WTC11 (cell line): ENCODE measurements around the gene COBL.

Experiments
- ATF1 ChIP-seq: sonication (generic); formaldehyde crosslinking; IDR thresholded peaks from 2 replicates; pipeline ENCODE4 v1.8.1; 2023; ENCODE audit warnings: mild to moderate bottlenecking, moderate library complexity, missing genetic modification reagents
- ELF4 ChIP-seq: sonication (generic); formaldehyde crosslinking; IDR thresholded peaks from 2 replicates; pipeline ENCODE4 v1.8.1; 2022; ENCODE audit warnings: low read depth, mild to moderate bottlenecking, moderate library complexity, missing genetic modification reagents
- GRHL2 ChIP-seq: fragments of 250-450 bp; sonication (Bioruptor Pico); IDR thresholded peaks from 2 replicates; pipeline ENCODE4 v1.8.0; 2022; ENCODE audit warnings: mild to moderate bottlenecking, moderate library complexity; ENCODE audit not compliant: insufficient replicate concordance, severe bottlenecking
- NFE2L1 ChIP-seq: sonication (generic); formaldehyde crosslinking; IDR thresholded peaks from 2 replicates; pipeline ENCODE4 v1.8.1; 2023; ENCODE audit warnings: missing genetic modification reagents
- NFYB ChIP-seq: sonication (generic); formaldehyde crosslinking; conservative IDR thresholded peaks from 2 replicates; pipeline ENCODE4 v1.8.0; 2022; ENCODE audit warnings: low read depth, missing genetic modification reagents
- NR3C1 ChIP-seq: sonication (generic); formaldehyde crosslinking; conservative IDR thresholded peaks from 2 replicates; pipeline ENCODE4 v1.8.1; 2023; ENCODE audit warnings: low read depth, mild to moderate bottlenecking, missing genetic modification reagents
- ZNF121 ChIP-seq: sonication (generic); formaldehyde crosslinking; IDR thresholded peaks from 2 replicates; pipeline ENCODE4 v1.8.0; 2023; ENCODE audit warnings: missing genetic modification reagents
- TF ChIP-seq, protein P1 (sequence below): sonication (generic); formaldehyde crosslinking; IDR thresholded peaks from 2 replicates; pipeline ENCODE4 v1.8.0; 2022; ENCODE audit warnings: mild to moderate bottlenecking, missing genetic modification reagents
- TF ChIP-seq, protein P2 (sequence below): fragments of 200-600 bp; IDR thresholded peaks from 2 replicates; pipeline ENCODE4 v1.8.0; 2022; ENCODE audit warnings: antibody characterized with exemption
- TF ChIP-seq, protein P3 (sequence below): sonication (generic); formaldehyde crosslinking; IDR thresholded peaks from 2 replicates; pipeline ENCODE4 v1.8.0; 2022; ENCODE audit warnings: mild to moderate bottlenecking, missing genetic modification reagents
- TF ChIP-seq, protein P4 (sequence below): sonication (generic); formaldehyde crosslinking; IDR thresholded peaks from 2 replicates; pipeline ENCODE4 v1.8.0; 2022; ENCODE audit warnings: mild to moderate bottlenecking, missing genetic modification reagents
- TF ChIP-seq, protein P5 (sequence below): sonication (generic); formaldehyde crosslinking; IDR thresholded peaks from 2 replicates; pipeline ENCODE4 v1.8.1; 2022; ENCODE audit warnings: missing genetic modification reagents, borderline replicate concordance

DNA sequence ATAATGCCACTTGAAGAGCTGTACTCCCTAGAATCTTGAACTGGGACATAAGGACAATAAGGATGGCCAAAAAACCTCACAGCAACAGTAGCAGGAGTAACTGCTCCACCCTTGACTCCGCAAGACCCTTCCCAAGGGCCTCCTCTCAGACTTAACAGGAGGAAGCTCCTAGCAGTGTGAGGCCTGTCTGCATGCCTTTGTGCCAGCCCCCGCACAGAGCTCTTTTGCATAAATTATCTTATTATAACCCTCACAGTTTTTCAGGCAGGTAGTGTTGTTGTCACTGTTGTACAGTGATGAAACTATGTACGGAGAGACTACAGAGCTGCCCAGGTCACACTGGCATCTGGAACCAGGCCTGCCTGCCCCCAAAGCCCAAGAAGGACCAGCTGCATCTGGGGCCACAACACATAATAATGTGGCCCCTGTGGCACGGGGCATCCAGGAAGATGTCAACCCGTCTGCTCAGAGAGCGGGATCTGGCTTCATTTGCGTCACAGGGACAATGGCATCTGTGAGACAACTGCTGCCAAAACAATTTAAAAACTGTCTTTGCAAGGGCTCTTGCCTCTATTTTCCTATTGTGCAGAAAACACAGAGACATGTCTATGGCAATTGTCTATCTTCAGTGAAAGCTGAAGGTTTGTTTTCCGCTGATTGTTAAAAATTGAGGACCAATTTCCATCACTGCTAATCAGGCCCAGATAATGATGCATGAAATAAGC is 284.7 kb downstream of the COBL start:
- no peak for TF ChIP-seq NFYB
- TF ChIP-seq, protein P1, sequence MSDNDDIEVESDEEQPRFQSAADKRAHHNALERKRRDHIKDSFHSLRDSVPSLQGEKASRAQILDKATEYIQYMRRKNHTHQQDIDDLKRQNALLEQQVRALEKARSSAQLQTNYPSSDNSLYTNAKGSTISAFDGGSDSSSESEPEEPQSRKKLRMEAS (CRISPR knock-in tag), result no peak
- TF ChIP-seq, protein P2, sequence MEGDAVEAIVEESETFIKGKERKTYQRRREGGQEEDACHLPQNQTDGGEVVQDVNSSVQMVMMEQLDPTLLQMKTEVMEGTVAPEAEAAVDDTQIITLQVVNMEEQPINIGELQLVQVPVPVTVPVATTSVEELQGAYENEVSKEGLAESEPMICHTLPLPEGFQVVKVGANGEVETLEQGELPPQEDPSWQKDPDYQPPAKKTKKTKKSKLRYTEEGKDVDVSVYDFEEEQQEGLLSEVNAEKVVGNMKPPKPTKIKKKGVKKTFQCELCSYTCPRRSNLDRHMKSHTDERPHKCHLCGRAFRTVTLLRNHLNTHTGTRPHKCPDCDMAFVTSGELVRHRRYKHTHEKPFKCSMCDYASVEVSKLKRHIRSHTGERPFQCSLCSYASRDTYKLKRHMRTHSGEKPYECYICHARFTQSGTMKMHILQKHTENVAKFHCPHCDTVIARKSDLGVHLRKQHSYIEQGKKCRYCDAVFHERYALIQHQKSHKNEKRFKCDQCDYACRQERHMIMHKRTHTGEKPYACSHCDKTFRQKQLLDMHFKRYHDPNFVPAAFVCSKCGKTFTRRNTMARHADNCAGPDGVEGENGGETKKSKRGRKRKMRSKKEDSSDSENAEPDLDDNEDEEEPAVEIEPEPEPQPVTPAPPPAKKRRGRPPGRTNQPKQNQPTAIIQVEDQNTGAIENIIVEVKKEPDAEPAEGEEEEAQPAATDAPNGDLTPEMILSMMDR, result no peak
- TF ChIP-seq, protein P3, sequence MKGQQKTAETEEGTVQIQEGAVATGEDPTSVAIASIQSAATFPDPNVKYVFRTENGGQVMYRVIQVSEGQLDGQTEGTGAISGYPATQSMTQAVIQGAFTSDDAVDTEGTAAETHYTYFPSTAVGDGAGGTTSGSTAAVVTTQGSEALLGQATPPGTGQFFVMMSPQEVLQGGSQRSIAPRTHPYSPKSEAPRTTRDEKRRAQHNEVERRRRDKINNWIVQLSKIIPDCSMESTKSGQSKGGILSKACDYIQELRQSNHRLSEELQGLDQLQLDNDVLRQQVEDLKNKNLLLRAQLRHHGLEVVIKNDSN (CRISPR knock-in tag), result no peak
- TF ChIP-seq ELF4, result no peak
- TF ChIP-seq, protein P4, sequence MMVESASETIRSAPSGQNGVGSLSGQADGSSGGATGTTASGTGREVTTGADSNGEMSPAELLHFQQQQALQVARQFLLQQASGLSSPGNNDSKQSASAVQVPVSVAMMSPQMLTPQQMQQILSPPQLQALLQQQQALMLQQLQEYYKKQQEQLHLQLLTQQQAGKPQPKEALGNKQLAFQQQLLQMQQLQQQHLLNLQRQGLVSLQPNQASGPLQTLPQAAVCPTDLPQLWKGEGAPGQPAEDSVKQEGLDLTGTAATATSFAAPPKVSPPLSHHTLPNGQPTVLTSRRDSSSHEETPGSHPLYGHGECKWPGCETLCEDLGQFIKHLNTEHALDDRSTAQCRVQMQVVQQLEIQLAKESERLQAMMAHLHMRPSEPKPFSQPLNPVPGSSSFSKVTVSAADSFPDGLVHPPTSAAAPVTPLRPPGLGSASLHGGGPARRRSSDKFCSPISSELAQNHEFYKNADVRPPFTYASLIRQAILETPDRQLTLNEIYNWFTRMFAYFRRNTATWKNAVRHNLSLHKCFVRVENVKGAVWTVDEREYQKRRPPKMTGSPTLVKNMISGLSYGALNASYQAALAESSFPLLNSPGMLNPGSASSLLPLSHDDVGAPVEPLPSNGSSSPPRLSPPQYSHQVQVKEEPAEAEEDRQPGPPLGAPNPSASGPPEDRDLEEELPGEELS (CRISPR knock-in tag), result no peak
- no peak for TF ChIP-seq ATF1 (CRISPR knock-in tag)
- TF ChIP-seq GRHL2 (CRISPR knock-in tag), result no peak
- TF ChIP-seq ZNF121 (CRISPR knock-in tag), result no peak
- no peak for TF ChIP-seq NFE2L1
- TF ChIP-seq, protein P5, sequence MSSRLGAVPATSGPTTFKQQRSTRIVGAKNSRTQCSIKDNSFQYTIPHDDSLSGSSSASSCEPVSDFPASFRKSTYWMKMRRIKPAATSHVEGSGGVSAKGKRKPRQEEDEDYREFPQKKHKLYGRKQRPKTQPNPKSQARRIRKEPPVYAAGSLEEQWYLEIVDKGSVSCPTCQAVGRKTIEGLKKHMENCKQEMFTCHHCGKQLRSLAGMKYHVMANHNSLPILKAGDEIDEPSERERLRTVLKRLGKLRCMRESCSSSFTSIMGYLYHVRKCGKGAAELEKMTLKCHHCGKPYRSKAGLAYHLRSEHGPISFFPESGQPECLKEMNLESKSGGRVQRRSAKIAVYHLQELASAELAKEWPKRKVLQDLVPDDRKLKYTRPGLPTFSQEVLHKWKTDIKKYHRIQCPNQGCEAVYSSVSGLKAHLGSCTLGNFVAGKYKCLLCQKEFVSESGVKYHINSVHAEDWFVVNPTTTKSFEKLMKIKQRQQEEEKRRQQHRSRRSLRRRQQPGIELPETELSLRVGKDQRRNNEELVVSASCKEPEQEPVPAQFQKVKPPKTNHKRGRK (CRISPR knock-in tag), result no peak
- TF ChIP-seq NR3C1 (CRISPR knock-in tag), result no peak
